ENCODE data around the gene FAM72D.
"Not testable (repeated sequence)": the region's sequence is repeated elsewhere in the genome, so short reads cannot be mapped to it uniquely, and the experiment has no call there.

FAM72D gene

GRCh38 chr1:145155873-145156272 lies 60.1 kb downstream of the FAM72D start:
- H3K4me3 Mint-ChIP-seq: peak overlapping the region; percentile 54
- not testable (repeated sequence) for H3K27me3 Mint-ChIP-seq (ENCODE audit: low read depth, poor library complexity); H3K9me3 Mint-ChIP-seq; H3K27ac Mint-ChIP-seq; H3K36me3 Mint-ChIP-seq (ENCODE audit: low read depth); H3K4me1 Mint-ChIP-seq; DNase-seq

GRCh38 chr1:145156891-145157610 lies 61.3 kb downstream of the FAM72D start:
- H3K27ac Mint-ChIP-seq: not testable (repeated sequence)

GRCh38 chr1:145157715-145158114 lies 61.9 kb downstream of the FAM72D start:
- not testable (repeated sequence) for H3K4me3 Mint-ChIP-seq; H3K9me3 Mint-ChIP-seq; DNase-seq; H3K36me3 Mint-ChIP-seq (ENCODE audit: low read depth); H3K27me3 Mint-ChIP-seq (ENCODE audit: low read depth, poor library complexity); H3K4me1 Mint-ChIP-seq; H3K27ac Mint-ChIP-seq

More at GRCh38 chr1:145156891-145157610, 61.3 kb downstream of the FAM72D start:
- not testable (repeated sequence) for H3K36me3 Mint-ChIP-seq (ENCODE audit: low read depth); H3K9me3 Mint-ChIP-seq; H3K4me1 Mint-ChIP-seq; H3K27me3 Mint-ChIP-seq (ENCODE audit: low read depth, poor library complexity)
- peak overlapping the region; percentile 82 for H3K4me3 Mint-ChIP-seq
- DNase-seq: peak; percentile 33

- not testable (repeated sequence) for DNase-seq; H3K27me3 Mint-ChIP-seq (ENCODE audit: low read depth, poor library complexity); H3K27ac Mint-ChIP-seq; H3K36me3 Mint-ChIP-seq (ENCODE audit: low read depth); H3K4me3 Mint-ChIP-seq; H3K4me1 Mint-ChIP-seq; H3K9me3 Mint-ChIP-seq
Observed at GRCh38 chr1:145161046-145161752, 65.4 kb downstream of the FAM72D start.

All from nephron progenitor cell (in vitro differentiated cells).